ENCODE results near the gene KCNB1. TPM values are rescaled to one million over a fixed set of nuclear protein-coding genes. Genes with fewer than 3 reads are reported as not detected.
A peak's percentile ranks its signal among the peaks of the same experiment; 100 is the strongest.

Gene KCNB1
- total RNA-seq, 1 donor from 2014 or later, result 4.9 TPM

GRCh38 chr20:49348563-49348962 is 133.9 kb downstream of the KCNB1 start:
- ATAC-seq (no peak), DNase-seq (ENCODE audit: low spot score) (no peak)
- intact Hi-C loops (cut with DNase I), result no loop called here

- no peak for ATAC-seq
- intact Hi-C loops (cut with DNase I), result no loop called here
Measured at GRCh38 chr20:49347156-49347555, 135.3 kb downstream of the KCNB1 start.

GRCh38 chr20:49346682-49347081 is 135.8 kb downstream of the KCNB1 start:
- intact Hi-C loops (cut with DNase I), result no loop called here
- DNase-seq (ENCODE audit: low spot score), result no peak
- ATAC-seq, result no peak

More at GRCh38 chr20:49347156-49347555, 135.3 kb downstream of the KCNB1 start:
- no peak for DNase-seq (ENCODE audit: low spot score)

DNA sequence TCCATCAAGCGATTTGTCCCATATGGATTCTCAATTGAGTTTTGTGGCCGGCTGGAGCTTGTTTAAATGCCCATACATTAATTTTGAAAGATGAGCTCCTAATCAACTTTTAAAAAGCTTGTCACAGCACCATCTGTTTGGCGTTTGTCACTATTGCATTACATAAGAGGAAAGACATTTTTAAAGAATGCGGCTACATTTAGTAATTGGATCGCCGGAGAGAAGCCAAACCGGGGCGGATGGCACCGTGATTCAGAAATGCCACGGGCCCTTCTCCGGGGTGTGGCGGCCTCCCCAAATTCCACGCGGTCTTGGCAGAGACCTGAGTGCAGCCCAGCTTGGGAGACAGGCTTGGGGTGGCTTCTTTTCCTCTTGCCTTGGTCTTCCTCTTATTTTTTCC is 136.9 kb downstream of the KCNB1 start:
- intact Hi-C loops (cut with DNase I), result no loop called here
- DNase-seq (ENCODE audit: low spot score) (no peak), ATAC-seq (no peak)

- intact Hi-C loops (cut with DNase I), result no loop called here
- peak; percentile 65 for DNase-seq (ENCODE audit: low spot score)
Measured at GRCh38 chr20:49344975-49345374, 137.5 kb downstream of the KCNB1 start.

GRCh38 chr20:49344140-49344539 is 138.3 kb downstream of the KCNB1 start:
- ATAC-seq (no peak), DNase-seq (ENCODE audit: low spot score) (no peak)
- intact Hi-C loops (cut with DNase I), result no loop called here

More at GRCh38 chr20:49344975-49345374, 137.5 kb downstream of the KCNB1 start:
- ATAC-seq, result peak; percentile 90

DNA sequence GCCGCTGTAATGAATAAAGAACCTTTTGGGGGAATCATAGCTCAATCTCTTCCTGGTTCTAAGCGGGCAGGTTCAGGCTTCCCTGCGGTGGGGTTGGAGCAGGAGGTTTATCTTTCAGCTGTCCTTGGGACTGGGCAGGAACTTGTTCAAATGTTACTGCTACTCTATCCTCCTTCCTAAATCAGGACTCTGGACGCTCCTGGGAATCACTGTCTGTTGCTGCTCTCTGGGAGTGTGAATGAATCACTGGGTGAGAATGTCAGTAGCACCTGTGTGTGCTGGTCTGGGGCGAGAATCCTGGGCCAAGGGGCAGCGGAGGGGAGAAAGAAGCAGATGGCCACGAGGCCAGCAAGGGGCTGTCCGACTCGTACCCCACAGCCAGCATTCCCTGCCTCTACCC is 139.2 kb downstream of the KCNB1 start:
- intact Hi-C loops (cut with DNase I), result no loop called here
- no peak for DNase-seq (ENCODE audit: low spot score)
- no peak for ATAC-seq

- ATAC-seq, result no peak
- no peak for DNase-seq (ENCODE audit: low spot score)
- intact Hi-C loops (cut with DNase I), result no loop called here
Measured at GRCh38 chr20:49340161-49340966, 142.1 kb downstream of the KCNB1 start.

DNA sequence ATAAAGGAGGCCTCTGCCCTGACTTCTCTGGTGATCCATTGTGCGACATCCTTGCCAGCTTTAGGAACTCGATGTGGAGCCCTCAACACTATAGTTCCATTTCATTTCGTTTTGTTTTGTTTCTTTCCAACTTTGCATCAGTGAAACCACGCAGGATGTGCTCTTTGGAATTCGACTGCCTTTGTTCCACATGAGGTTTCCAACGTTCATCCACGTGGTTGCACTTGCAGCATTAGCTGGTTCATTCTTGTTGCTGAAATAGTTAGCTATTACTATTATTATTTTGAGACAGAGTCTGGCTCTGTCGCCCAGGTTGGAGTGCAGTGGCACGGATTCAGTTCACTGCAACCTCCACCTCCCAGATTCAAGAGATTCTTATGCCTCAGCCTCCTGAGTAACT is 143.3 kb downstream of the KCNB1 start:
- ATAC-seq (no peak), DNase-seq (ENCODE audit: low spot score) (no peak)
- intact Hi-C loops (cut with DNase I), result loop anchor here (10.0 kb wide), 2 partner anchors 146 to 586 kb away; partner anchors contain the start of gene KCNB1

DNA sequence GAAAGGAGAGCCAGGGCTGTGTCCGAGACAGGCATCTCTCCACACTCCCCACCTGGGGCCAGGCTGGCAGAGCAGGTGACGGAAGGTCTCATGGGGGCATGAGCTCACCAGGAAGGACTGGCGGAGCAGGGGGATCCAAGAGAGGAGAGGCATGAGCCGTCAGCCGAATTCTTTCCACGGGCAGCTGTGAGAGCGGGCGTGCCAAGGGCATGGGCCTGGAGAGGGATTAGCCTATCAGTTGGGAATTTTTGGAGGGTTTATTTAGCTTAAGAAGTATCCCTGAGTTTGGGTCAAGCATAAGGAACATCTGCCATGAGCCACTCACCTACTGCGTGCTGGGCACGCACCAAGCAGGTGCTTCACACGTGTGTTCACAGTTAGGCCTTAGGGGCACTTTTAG is 144.4 kb downstream of the KCNB1 start:
- ATAC-seq, result no peak
- no peak for DNase-seq (ENCODE audit: low spot score)
- intact Hi-C loops (cut with DNase I), result loop anchor here (10.0 kb wide), 2 partner anchors 147 to 587 kb away; partner anchors contain the start of gene KCNB1

- intact Hi-C loops (cut with DNase I), result loop anchor here (10.0 kb wide), 2 partner anchors 147 to 587 kb away; partner anchors contain the start of gene KCNB1
- DNase-seq (ENCODE audit: low spot score), result no peak
- ATAC-seq, result no peak
Measured at GRCh38 chr20:49337357-49337756, 145.1 kb downstream of the KCNB1 start.

DNA sequence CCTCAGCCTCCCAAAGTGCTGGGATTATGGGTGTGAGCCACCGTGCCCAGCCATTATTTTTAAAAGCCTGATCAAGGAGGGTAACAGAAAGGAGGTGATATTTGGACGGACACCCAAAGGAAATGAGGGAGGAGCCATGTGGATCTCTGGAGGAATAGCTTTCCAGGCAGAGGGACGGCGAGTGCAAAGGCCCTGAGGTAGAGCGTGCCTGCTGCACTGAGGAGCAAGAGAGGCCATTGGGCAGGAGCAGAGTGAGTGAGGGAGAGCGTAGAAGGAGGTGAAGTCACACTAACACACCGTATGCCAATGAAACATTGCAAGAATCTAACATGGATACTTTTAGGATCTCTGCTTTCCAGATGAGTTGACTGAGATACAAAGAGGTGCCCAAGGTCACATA is 145.7 kb downstream of the KCNB1 start:
- intact Hi-C loops (cut with DNase I), result loop anchor here (10.0 kb wide), 2 partner anchors 148 to 588 kb away; partner anchors contain the start of gene KCNB1
- ATAC-seq, result no peak

GRCh38 chr20:49335476-49335875 is 147.0 kb downstream of the KCNB1 start:
- ATAC-seq, result no peak
- intact Hi-C loops (cut with DNase I), result loop anchor here (10.0 kb wide), 2 partner anchors 149 to 589 kb away; partner anchors contain the start of gene KCNB1
- DNase-seq (ENCODE audit: low spot score), result no peak

More for the DNA sequence above, 145.7 kb downstream of the KCNB1 start:
- DNase-seq (ENCODE audit: low spot score), result no peak

GRCh38 chr20:49330701-49331615 is 151.5 kb downstream of the KCNB1 start:
- DNase-seq (ENCODE audit: low spot score) (no peak), ATAC-seq (no peak)
- intact Hi-C loops (cut with DNase I), result loop anchor here (5.0 to 10.0 kb wide), 4 partner anchors 154 to 594 kb away; partner anchors contain the start of gene KCNB1

DNA sequence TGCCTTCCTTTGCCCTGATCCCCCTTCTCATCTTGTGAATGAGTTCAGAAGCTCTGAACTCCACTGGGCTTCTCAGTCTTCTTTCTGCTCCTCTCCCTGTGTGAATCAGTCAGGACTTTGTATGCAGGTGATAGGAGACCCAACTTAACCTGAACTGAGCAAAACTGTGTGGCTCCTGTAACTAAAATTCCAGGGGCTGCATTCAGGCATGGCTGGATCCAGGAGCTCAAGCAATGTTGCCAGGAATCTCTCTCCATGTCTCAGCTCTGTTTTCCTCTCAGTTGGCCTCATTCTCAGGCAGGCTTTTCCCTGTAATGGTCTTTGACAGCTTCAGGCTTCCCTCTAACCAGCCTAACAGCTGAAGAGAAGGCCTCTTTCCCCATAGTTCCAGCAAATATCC is 153.7 kb downstream of the KCNB1 start:
- DNase-seq (ENCODE audit: low spot score) (no peak), ATAC-seq (no peak)
- intact Hi-C loops (cut with DNase I), result no loop called here

DNA sequence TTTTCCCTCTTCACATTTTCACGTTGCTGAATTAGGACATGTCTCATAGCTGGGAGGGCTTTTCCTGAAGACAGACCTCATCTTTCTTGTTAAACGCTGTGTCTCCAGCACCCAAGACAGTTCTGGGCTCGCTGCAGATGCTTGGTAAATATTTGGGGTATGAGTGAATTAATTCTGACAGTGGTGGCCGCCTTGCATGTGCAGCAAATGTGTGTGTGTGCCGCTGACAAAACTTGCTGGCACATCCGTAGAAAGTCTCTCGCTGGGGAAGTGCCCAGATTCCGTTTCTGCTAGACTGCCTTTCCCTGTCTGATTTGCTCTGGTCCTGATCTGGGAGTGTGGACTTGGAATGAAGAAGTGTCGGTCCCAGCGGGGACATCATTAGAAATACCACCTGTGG is 156.4 kb downstream of the KCNB1 start:
- ATAC-seq (no peak), DNase-seq (ENCODE audit: low spot score) (no peak)
- intact Hi-C loops (cut with DNase I), result no loop called here

DNA sequence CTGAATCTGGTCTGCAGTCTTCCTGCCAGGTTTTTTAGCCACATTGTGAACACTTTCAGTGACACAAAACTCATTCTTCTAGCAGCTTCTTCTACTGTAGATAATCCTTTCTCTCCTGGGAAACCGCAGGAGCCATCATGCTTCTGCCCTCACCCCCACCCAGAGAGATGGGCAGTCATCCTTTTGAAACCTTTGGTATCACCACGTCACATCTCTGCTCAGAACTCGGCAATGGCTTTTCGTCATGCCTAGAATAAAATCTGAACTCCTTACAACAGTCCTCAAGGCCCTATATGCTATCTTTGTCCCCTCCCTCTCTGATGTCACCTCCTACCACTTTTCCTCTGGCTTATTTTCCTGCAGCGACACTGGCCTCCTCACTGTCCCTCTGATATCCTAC is 158.2 kb downstream of the KCNB1 start:
- ATAC-seq (no peak), DNase-seq (ENCODE audit: low spot score) (no peak)
- intact Hi-C loops (cut with DNase I), result no loop called here

DNA sequence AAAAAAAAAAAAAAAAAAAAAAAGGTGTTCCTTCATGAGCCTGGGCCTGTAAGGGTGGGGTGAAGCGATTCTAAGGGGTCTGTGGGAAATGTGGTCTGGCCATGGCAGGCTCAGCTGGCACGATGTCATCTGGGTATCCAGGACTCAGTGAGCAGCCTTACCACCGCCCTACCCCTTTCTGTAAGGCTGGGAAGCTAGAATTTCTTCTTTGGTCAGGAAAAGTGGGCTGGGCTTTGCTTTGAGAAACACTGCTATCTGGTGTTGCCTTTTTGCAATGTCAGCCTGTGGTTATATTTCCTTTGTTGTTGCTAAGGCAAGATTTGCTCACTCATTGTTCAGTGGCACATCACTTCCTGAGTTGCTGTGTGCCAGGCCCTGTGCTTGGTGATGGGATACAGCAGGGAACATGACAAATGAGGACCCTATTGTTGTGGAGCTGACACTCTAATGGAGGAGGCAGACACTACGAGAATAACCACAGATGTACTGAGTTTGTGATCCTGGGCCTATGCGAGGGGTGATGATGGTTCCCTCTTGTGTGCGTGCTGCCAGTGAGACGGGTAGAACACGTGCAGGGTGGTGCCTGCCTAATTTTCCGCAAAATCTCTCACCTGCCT is 158.7 kb downstream of the KCNB1 start:
- intact Hi-C loops (cut with DNase I), result no loop called here
- DNase-seq (ENCODE audit: low spot score) (no peak), ATAC-seq (peak; percentile 39)

DNA sequence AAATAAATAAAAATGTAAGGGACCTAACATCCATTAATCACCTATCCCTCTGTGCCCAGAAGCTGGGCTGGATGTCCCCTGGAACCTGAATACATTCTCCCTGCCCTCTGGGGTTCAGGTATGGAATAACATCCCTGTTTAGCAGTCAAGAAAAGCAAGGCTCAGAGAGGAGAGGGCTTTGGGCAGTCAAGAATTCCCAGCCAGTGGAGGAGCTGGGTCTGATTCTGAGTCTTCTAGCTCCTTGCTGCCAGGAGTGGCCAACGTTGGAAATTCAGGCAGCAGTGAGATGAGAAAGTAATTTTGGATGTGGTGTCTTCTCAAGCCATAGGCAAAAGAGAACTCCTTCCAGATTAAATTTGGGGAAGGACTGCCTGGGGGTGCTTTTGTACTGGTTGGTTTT is 162.0 kb downstream of the KCNB1 start:
- intact Hi-C loops (cut with DNase I), result no loop called here
- DNase-seq (ENCODE audit: low spot score) (no peak), ATAC-seq (no peak)

Data from sciatic nerve (tissue), 2 donors.